Measurements from ENCODE around the gene YBX1. TPM values are rescaled to one million over a fixed set of nuclear protein-coding genes. Genes with fewer than 3 reads are reported as not detected.
A peak's percentile ranks its signal among the peaks of the same experiment; 100 is the strongest.

YBX1 gene
- total RNA-seq, 1 experiment from 2014 or later, result 1,098 TPM

GRCh38 chr1:42736571-42737200 is 54.5 kb downstream of the YBX1 start (continued):
- no peak for TF ChIP-seq MAX (CRISPR knock-in tag; IDR thresholded peaks at IDR 0.05)

GRCh38 chr1:42737257-42737656 is 55.0 kb downstream of the YBX1 start:
- H3K4me1 Mint-ChIP-seq, result peaks cover 40% of the 10 kb centered on the region
- POLR2A ChIA-PET, result no interaction called here
- peak overlapping the region; percentile 17; the same call in 1 of the 2 replicates for H3K27ac Mint-ChIP-seq
- H3K4me3 Mint-ChIP-seq, result no peak overlapping the region
- DNase-seq (ENCODE audit: low spot score), result no peak
- TF ChIP-seq, protein P1, sequence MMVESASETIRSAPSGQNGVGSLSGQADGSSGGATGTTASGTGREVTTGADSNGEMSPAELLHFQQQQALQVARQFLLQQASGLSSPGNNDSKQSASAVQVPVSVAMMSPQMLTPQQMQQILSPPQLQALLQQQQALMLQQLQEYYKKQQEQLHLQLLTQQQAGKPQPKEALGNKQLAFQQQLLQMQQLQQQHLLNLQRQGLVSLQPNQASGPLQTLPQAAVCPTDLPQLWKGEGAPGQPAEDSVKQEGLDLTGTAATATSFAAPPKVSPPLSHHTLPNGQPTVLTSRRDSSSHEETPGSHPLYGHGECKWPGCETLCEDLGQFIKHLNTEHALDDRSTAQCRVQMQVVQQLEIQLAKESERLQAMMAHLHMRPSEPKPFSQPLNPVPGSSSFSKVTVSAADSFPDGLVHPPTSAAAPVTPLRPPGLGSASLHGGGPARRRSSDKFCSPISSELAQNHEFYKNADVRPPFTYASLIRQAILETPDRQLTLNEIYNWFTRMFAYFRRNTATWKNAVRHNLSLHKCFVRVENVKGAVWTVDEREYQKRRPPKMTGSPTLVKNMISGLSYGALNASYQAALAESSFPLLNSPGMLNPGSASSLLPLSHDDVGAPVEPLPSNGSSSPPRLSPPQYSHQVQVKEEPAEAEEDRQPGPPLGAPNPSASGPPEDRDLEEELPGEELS (CRISPR knock-in tag; IDR thresholded peaks at IDR 0.05), result no peak
- no peak for TF ChIP-seq MYBL2 (CRISPR knock-in tag; IDR thresholded peaks at IDR 0.05)
- TF ChIP-seq SMAD4 (CRISPR knock-in tag; IDR thresholded peaks at IDR 0.05), result no peak
- no peak for TF ChIP-seq TEAD1 (CRISPR knock-in tag; IDR thresholded peaks at IDR 0.05)
- TF ChIP-seq ZNF416 (CRISPR knock-in tag; IDR thresholded peaks at IDR 0.05), result no peak
- TF ChIP-seq RELA (CRISPR knock-in tag; IDR thresholded peaks at IDR 0.05; ENCODE audit: borderline replicate concordance), result no peak
- no peak for TF ChIP-seq IRF1 (CRISPR knock-in tag; IDR thresholded peaks at IDR 0.05)
- no peak for TF ChIP-seq CREM (CRISPR knock-in tag; IDR thresholded peaks at IDR 0.05)
- TF ChIP-seq TEAD4 (CRISPR knock-in tag; IDR thresholded peaks at IDR 0.05), result no peak
- TF ChIP-seq SMAD3 (CRISPR knock-in tag; IDR thresholded peaks at IDR 0.05; ENCODE audit: borderline replicate concordance), result no peak
- no peak for TF ChIP-seq RORB (CRISPR knock-in tag; IDR thresholded peaks at IDR 0.05)
- TF ChIP-seq, protein P2, sequence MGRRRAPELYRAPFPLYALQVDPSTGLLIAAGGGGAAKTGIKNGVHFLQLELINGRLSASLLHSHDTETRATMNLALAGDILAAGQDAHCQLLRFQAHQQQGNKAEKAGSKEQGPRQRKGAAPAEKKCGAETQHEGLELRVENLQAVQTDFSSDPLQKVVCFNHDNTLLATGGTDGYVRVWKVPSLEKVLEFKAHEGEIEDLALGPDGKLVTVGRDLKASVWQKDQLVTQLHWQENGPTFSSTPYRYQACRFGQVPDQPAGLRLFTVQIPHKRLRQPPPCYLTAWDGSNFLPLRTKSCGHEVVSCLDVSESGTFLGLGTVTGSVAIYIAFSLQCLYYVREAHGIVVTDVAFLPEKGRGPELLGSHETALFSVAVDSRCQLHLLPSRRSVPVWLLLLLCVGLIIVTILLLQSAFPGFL (CRISPR knock-in tag; IDR thresholded peaks at IDR 0.05; ENCODE audit: borderline replicate concordance), result no peak
- TF ChIP-seq KAT7 (CRISPR knock-in tag; IDR thresholded peaks at IDR 0.05; ENCODE audit: borderline replicate concordance), result no peak
- no peak for TF ChIP-seq TCF7 (CRISPR knock-in tag; IDR thresholded peaks at IDR 0.05; ENCODE audit: low read depth)
- no peaks in the 10 kb centered on the region for H3K9me3 Mint-ChIP-seq
- no peaks in the 10 kb centered on the region for H3K36me3 Mint-ChIP-seq
- ATAC-seq, result no peak
- H3K27me3 Mint-ChIP-seq (ENCODE audit: low read depth), result no peaks in the 10 kb centered on the region
- CTCF ChIA-PET, result interaction anchor here (1.2 to 2.5 kb wide), 4 partner anchors 10 to 159 kb away, joined by 3 to 13 read pairs (median 6); no protein-coding TSS in a partner anchor

GRCh38 chr1:42737986-42738677 is 55.9 kb downstream of the YBX1 start:
- no peak for DNase-seq (ENCODE audit: low spot score)
- no peak for ATAC-seq
- POLR2A ChIA-PET, result no interaction called here
- no peak overlapping the region for H3K27ac Mint-ChIP-seq
- H3K27me3 Mint-ChIP-seq (ENCODE audit: low read depth), result no peaks in the 10 kb centered on the region
- peaks cover 46% of the 10 kb centered on the region for H3K4me1 Mint-ChIP-seq
- CTCF ChIA-PET, result interaction anchor here (0.9 to 2.5 kb wide), 4 partner anchors 9 to 28 kb away, joined by 3 to 22 read pairs (median 8); no protein-coding TSS in a partner anchor
- H3K36me3 Mint-ChIP-seq, result no peaks in the 10 kb centered on the region
- no peaks in the 10 kb centered on the region for H3K9me3 Mint-ChIP-seq
- H3K4me3 Mint-ChIP-seq, result no peak overlapping the region
- TF ChIP-seq CDX4 (CRISPR knock-in tag; IDR thresholded peaks at IDR 0.05; ENCODE audit: borderline replicate concordance), result no peak
- no peak for TF ChIP-seq FOXJ3 (CRISPR knock-in tag; IDR thresholded peaks at IDR 0.05; ENCODE audit: borderline replicate concordance)
- no peak for TF ChIP-seq NFATC4 (CRISPR knock-in tag; IDR thresholded peaks at IDR 0.05)
- TF ChIP-seq GRHL2 (CRISPR knock-in tag; IDR thresholded peaks at IDR 0.05; ENCODE audit: insufficient replicate concordance, severe bottlenecking), result no peak
- no peak for TF ChIP-seq ESRRA (CRISPR knock-in tag; IDR thresholded peaks at IDR 0.05; ENCODE audit: borderline replicate concordance)
- no peak for TF ChIP-seq NFYB (CRISPR knock-in tag; conservative IDR thresholded peaks at IDR 0.05; ENCODE audit: low read depth)
- TF ChIP-seq RORB (CRISPR knock-in tag; IDR thresholded peaks at IDR 0.05), result no peak
- TF ChIP-seq, protein P3, sequence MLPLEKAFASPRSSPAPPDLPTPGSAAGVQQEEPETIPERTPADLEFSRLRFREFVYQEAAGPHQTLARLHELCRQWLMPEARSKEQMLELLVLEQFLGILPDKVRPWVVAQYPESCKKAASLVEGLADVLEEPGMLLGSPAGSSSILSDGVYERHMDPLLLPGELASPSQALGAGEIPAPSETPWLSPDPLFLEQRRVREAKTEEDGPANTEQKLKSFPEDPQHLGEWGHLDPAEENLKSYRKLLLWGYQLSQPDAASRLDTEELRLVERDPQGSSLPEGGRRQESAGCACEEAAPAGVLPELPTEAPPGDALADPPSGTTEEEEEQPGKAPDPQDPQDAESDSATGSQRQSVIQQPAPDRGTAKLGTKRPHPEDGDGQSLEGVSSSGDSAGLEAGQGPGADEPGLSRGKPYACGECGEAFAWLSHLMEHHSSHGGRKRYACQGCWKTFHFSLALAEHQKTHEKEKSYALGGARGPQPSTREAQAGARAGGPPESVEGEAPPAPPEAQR (CRISPR knock-in tag; IDR thresholded peaks at IDR 0.05), result no peak
- no peak for TF ChIP-seq CREB1 (CRISPR knock-in tag; IDR thresholded peaks at IDR 0.05)
- no peak for TF ChIP-seq TCF7 (CRISPR knock-in tag; IDR thresholded peaks at IDR 0.05; ENCODE audit: low read depth)
- no peak for TF ChIP-seq TEAD1 (CRISPR knock-in tag; IDR thresholded peaks at IDR 0.05)
- no peak for TF ChIP-seq KAT7 (CRISPR knock-in tag; IDR thresholded peaks at IDR 0.05; ENCODE audit: borderline replicate concordance)
- TF ChIP-seq FOXP1 (CRISPR knock-in tag; IDR thresholded peaks at IDR 0.05; ENCODE audit: borderline replicate concordance), result no peak
- TF ChIP-seq ATF3 (CRISPR knock-in tag; conservative IDR thresholded peaks at IDR 0.05), result no peak
